Measurements from ENCODE around the gene NFAM1.

Gene NFAM1

DNA sequence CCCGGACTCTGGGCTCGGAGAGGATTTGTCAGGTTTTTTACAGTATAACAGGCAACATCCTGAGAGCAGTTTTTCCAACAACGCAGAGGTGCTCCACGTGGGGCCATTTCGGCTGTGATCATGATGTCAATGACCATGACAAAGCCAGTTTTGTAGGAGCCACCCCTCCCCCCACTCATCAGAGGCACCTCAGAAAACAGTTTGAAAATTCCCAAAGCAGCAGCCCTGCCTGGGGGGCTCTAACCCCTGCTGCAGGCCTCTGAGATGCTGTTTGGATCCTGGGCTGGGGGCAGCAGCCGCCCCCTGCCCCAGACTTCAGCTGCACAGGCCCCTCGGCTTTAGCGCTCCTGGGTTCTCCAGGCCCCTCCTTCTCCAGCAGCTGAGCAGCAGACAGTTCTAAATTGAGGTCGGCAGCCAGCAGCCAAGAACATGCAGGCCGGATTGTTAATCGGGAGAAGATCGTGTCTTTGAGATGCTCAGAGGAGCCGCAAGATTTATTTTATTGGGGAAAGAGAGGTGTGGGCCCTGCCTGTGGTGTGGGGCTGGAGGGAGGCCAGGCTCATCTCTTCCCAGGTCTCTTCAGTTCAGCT, 19.4 kb downstream of the NFAM1 start:
- no peak for DNase-seq

DNA sequence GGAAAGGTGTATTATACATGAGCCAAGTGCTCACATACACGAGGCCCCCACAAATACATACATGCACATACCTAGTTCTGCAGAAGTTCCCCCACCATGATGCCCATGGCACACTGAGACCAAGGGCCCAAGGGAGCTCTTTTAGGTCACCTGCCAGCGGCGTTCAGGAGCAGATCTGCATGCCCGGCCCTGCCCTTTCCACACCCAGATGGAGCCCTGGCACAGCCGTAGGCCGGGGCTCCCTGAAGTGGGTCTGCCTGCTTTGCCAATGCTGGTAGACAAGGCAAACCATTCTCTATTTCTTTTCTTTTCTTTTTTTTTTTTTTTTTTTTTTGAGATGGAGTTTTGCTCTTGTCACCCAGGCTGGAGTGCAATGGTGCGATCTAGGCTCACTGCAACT, 21.5 kb downstream of the NFAM1 start:
- no peak for DNase-seq

DNA sequence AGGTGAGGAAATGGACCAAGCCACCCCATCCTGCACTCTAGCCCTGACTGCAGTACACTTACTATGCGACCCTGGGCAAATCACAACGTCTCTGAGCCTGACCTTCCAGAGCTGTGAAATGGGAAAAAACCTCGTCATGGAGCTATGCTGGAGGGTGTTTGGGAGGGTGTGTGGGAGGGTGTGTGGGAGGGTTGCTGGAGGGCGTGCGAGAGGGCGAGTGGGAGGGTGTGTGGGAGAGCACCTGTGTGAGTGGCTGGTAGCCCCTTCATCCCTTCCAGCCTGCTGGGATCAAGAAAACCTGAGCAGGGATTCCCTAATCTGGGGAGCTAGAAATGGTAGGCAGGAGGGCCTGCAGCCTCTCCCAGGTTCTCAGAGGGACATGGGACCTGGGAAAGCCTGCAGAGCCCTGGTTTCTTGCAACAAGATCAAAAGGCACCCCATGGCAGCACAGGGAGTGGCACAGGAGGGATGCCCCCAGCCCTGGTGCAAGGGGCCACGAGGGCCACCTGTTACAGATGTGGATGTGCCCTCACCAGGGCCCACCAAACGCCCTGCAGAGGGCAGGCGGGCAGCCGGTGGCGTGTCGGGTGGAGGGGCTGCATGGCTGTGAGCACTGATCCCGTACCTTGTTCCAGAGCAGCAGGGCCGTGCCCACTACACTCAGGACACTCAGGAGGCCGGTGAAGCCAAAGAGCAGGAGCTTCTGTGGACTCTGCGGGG, 23.2 kb downstream of the NFAM1 start:
- no peak for DNase-seq

DNA sequence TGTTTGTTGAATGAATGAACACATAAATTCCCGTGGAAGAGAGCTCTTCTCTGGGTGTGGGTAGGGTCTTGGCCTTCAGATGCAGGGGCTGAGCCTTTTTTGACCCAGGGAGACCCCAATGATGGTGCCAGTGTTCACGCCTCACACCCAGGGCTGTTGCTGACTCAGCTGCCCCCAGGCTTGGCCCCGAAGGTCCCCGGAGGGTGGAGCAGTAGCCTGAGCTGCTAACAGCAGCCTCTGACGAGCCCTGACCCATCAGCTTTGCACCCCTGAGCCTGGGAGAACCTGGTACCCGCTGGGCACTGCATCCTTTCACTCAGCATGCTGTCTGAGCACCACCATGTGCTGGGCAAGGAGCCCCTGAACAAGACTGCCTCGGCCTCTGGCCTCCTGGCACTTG, 23.9 kb downstream of the NFAM1 start:
- no peak for DNase-seq

DNA sequence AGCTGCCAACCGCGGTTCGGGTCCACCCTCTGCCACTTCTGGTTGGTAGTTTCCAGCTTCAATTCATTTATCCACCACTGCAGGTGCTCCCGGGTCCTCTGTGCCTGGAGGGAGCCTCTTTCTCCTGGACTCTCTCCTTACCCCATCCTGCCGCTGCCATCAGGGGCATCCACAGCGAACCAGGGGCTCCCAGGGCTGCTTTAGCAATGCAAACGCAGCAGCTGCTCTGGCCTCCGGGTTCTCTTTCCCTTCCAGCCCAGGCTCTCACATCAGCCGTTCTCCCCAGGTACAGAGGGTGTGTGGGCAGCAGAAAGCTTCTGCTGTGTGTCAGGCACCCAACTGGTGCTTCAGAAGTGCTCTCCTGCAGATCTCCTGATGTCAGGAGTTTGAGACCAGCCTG, 27.9 kb downstream of the NFAM1 start:
- no peak for DNase-seq

DNA sequence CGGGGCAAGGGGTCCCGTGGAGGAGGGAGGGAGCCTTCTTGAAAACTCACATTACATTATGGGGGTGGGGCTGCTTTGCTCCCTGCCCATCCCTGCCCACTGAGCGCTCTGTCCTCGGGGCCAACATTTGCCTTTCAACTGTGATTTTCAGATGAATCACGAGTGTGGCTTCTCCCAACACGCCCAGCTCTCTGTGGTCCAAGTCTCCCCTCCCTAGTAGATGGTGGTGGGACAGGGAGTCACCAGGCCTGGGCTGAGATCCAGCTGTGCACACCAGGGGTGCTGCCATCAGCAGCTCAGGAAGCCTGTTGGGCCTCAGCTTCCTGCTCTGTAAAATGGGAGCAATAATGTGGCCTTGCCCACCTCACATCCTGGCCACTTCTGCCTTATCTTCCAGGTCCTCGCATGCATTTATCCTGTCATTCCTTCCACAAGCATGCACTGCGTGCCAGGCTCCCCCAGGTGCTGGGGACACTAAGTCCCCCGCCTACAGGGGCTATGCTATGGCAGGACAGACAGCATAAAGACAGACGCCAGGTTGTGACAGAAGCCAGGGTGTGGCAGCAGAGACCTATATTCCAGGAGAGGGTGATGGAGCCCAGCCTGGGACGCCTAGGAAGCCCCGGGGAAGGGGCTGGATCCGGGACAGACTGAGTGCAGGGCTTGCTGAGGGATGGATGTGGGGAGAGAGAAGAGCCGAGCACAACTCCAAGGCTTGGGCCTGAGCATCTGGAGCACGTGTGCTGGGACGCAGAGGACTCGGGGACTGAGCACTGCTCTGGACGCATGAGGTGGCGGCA, 30.5 kb downstream of the NFAM1 start:
- DNase-seq = no peak

DNA sequence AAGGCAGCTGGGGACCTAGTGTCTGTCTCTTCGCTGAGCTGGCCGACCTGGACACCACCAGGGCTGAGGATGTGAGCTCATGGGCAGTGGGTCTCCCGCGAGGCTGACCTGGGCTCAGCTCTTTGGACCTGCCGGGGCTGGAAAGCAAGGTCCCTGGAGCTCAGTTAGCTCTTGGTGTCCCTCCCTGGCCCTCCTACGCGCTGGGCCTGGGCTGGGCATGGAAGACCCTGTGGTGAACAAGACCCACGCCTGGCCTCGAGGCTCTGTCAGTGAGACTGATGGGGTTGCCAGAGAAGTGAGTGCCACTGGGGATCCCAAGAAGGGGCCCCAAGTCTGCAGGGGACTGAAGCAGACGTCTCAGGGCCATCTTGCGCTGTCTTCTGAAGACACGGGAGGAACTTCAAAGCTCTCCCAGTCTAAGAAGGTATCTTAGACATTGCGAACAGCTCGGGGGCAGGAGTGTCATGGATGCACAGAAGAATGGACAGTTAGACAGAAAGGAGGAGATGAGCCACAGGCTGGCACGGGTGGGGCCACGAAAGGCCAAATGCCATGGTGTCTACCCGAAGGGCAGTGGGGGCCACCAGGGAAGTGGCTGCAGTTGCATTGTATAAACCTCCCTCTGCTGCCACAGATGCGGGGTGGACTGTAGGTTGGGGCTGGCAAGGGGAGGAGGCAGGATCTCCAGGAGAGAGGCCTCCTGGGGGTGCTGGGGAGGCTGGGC, 31.2 kb downstream of the NFAM1 start:
- DNase-seq = no peak

DNA sequence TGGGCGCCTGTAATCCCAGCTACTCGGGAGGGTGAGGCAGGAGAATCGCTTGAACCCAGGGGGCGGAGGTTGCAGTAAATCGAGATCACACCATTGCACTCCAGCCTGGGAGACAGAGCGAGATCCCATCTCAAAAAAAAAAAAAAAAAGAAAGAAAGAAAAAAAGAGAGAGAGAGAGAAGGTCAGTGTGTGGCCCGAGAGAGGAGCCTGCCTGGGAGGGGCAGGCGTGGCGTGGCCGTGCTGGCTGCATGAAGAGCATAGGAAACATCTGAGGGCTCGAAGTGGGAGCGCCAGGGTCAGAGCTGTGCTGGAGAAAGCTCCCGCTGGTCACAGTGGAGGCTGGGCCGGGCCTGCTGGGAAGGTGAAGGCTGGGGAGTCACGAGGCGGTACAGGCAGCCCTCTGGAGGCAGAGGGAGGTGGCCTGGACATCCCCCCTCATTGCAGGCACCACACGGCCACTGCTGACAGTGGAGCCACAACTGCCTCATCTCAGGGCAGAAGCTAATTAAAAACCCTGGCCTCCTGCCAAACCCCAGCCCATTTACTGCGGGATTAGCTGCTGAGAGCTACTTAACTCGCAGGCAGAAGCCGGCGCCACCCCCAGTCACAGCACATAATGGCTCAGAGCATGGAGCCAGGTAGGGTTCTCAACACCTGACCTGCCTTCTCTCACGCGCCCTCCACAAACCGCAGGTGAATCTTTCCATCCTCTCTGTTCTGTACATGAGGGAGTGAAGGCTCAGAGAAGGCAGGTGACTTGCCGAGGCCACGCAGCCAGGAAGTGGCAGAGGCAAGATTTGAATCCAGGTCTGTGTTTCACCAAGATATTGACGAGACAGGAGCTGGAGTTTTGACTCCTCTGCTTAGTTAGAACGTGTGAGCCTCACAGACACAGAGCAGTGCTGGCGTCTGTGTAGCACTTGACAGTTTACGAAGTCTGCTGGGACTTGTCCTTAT, 32.6 kb downstream of the NFAM1 start:
- DNase-seq = no peak

DNA sequence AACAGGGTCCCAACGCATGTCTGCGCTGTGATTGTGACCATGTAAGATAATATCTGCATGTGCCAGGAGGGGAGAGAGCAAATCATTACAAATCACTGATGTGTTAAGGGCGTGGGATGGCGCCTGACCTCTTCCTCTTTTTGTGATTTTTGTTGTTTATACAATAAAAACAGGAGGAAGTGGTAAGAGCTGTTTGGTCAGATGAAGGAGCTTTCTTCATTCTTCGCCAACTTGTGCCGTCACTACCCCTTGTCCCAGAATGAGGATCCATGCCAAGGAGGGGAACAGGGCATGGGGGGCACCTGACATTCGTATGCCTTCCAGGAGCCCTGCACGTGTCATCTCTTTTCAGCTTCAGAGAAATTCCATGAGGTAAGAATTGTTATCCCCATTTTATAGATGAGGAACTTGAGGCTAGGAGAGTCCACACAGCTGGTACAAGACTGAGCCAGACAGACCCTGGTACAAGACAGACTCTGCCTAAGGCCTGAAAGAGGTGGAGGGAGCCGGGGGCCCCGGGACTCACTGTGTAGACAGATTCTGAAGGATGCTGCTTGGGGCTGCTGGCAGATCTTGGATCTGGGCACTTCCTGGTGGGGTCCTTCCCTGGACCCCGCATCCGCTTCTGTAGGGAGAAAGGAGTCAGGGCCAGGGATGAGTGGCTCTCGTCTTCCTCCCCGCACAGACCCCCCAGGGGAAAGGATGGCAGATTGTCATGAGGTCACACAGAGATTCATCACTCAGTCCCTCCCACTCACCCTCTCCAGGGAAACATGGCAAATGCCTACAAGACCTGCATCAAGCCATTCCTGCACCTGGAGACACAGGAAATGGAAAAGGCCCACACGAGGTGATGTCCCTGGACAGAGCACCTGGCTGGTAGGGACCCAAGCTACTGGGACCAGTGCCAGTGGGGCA, 34.6 kb downstream of the NFAM1 start:
- no peak for DNase-seq

DNA sequence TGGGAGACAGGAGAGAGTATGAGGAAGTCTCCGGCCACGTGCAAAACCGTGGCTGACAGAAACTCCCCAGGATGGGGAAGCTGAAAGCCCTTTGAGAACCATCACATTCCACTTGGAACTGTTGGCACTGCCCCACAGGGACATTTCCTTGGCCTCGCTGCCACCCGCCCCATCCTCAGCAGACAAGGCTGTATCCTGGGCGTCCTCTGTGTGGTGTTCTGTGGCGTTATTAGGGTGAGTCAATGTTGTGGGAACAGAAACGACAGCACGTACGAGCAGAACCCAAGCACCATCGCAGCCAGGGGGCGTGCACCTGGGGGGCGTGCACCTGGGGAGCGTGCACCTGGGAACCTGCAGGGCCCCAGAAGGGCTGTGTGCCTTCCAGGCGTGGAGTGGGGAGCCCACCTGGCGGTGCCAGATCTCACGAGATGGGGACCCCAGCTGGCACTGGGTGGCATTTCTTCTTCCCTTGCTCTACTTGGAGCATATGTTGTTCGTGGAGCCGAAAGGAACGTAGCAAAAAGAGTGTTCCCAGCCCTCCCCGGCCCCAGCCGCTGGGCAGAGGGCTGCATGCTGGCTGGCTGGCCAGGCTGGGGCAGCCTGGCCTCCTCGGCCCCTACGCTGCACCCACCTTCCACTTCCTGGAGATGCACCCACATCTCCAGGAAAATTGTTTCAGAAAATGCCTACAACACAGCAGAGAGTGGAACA, 35.4 kb downstream of the NFAM1 start:
- no peak for DNase-seq

DNA sequence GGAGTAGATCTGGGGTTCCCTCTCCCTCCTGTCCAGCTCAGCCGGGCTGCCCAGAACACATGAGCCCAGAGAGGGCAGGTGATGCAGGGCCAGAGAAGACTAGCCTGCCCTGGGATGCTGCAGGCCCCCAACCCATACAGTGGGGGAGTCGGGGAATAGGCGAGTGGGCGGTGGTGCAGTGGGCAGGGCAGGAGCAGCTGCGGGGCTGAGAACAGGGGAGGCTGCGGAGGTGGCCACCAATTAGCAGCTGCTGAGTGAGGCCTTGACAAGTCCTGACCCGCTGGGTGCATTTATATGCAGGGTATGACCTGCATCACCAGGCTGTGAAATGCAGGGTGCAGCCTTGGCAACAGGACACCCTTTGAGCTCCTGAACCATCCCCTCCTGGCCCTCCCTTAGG, 43.1 kb downstream of the NFAM1 start:
- DNase-seq = no peak

DNA sequence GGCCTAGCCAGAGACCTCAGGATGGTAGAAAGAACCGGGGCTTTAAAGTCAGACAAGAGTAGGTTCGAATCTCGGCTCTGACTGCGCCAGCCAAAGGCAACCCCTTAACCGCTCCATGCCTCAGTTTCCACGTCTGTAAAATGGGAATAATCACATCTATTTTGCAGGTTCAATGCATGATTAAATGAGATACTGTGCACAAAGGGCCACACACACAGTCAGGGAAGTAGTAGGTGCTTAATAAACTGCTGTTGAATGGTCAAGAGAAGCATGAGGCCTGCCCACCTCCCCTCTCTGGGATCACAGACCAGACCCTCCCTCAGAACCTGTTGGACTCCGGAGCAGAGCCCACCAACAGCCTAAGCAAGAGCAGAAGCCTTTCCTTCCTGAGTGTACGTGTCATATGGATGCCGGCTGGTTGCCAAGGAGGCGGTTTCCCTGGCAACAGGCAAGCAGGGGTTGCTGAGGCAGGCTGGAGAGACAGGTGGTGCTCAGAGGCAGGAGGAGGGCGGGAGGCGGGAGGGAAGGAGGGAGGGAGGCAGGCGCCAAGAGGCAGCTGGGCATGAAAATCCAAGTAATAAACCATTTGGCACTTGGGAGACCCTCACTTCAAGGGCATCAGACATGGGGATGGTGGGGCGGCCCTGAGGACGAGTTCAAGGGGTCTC, 43.9 kb downstream of the NFAM1 start:
- DNase-seq = peak; percentile 71 to 74

DNA sequence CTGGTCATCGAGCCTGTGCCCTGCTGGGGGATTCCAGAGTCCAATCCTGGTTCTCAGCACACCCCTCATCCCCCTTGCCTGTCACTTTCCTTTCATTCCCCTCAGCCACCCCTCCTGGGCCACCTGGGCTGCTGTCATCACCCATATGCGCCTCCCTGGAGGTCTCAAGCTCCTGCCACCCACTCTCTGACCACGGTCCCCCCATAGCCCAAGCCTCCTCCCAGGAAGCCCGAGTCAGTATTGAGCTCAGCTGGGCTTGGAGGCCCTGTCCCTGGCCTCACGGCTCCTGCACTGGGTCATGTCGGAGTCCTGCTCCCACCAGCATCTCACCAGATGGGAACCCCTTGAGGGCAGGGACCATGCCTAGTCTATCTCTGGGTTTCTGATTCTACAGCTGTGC, 44.6 kb downstream of the NFAM1 start:
- DNase-seq = no peak

DNA sequence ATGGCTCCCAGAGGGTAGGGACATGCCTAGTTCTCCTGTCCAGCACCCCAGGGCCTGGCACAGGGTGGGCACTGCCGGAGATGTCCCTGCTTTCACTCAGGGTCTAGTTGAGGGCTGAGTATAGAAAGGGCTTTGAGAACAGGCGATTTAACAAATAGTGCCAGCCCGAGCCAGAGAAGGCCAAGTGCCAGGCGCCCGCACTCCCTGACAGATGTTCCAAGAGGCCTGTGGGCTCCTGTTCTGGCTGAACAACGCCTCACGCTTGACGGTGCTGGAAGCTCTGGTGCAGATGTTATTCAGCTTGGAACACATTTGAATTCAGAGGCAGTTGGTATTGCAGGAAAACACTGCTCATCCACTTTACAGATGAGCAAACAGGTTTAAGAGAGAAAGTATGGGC, 46.5 kb downstream of the NFAM1 start:
- DNase-seq = no peak

DNA sequence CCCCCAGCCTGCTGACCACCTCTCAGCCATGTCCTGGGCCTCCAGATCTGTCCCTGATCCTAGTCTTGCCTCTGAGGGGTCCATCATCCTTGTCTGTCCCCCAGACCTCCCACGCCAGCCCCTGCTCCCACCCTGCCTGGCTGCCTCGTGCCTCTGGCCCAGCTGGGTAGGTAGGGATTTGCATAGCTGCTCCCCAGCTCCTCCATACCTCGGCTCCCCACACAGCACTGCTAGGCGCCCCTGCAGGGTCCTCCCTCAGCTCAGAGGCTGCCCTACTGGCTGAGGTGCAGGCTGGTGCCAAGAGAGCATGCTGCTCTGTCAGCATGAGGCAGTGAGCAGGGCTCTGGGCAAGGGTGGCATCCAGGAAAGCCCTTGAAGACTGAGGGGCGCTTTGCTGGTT, 47.7 kb downstream of the NFAM1 start:
- DNase-seq = no peak

DNA sequence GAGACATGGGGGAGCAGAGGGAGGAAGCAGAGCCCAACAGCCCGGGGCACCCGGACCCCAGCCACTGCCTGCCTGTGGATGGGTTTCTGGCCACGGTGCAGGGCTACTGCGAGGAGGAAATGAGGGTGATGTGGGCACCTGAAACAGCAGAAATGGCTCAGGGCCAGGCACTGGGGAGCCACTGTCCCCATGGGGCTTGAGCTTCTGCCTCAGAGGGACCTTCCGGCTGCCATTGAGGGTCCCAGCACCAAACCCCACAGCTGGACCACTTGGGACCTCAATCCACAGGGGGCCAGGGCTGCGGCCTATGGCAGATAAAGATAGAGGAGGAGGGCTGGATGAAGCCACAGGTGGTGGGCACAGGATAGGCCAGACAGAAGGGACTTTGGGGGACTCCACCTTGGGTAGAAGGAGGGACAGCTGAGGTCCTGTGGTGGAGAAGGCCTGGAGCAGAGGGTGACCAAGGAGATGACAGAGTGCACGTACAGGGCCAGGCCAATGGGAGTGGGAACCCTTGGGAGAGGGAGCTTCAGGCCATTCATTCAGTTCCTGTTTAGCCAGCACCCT, 48.3 kb downstream of the NFAM1 start:
- no peak for DNase-seq

DNA sequence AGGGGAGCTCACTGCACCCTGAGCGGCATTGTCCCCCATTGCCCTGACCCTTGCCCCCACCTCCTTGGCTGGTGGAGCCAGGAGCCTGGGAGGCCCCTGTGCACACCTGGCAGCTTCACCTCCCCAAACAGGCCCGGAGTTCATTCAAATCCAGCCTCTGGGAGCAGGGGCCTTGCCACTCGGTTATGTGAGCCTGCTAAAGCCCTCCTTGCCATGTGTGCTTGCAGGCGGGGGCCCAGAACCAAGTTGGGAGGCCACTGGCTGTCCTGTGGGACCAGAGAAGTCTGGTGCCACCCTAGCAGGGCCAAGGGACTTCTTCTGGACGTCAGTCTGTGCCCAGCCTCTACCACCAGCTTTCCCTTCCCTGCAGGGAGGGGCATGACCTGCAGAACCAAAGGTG, 48.9 kb downstream of the NFAM1 start:
- DNase-seq = no peak

DNA sequence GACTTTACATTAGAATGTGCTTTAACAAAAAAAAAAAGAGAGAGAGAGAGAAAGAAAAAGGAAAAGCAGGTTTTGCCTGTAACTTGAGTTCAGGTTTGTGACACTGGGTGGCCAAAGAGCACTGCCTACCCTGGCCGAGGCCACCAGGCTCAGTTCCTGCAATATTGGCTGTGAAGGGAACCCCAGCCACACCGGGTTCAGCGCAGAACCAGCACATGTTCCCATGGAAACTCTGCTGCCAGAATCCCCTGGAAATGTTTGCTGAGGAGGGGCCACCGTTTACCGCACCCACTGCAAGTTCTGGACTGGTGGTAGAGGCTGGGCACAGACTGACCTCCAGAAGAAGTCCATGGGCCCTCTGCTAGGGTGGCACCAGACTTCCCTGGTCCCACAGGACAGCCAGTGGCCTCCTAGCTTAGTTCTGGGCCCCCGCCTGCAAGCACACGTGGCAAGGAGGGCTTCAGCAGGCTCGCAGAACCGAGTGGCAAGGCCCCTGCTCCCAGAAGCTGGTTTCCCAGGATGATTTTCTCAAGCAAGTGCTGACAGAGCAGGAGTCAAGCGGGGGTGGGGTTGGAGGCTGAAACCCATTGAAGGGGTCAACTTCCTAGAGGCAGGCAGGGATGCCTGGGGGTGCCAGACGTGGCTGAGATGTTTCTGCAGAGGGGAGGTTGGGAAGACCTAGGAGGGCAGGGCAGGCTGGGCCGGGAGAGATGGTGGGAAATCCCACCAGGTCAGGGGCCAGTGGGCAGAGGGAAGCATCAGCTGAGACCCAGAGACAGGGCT, 51.2 kb downstream of the NFAM1 start:
- no peak for DNase-seq
